ENCODE results near the gene MACF1. TPM values are rescaled to one million over a fixed set of nuclear protein-coding genes. Genes with fewer than 3 reads are reported as not detected.

MACF1 gene
- total and polyA plus RNA-seq, 2 of the 13 experiments (the other 11 are each of a cell fraction or from before 2014, with no cell fraction given) = 36.7 to 65.4 TPM

DNA sequence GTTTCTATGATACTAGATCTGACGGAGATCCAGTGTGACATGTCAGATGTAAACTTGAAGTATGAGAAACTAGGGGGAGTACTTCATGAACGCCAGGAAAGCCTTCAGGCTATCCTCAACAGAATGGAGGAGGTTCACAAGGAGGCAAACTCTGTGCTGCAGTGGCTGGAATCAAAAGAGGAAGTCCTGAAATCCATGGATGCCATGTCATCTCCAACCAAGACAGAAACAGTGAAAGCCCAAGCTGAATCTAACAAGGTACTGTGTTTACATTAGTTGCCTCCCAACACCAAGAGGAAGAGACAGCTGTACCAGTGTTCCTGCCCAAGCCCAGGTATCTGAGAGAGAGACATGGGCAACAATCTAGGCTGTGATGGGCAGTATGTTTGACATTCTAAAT is 174.7 kb downstream of the MACF1 start (continued):
- TF ChIP-seq ZNF512 (CRISPR knock-in tag; IDR thresholded peaks at IDR 0.05) (no peak), GATAD1 (CRISPR knock-in tag; IDR thresholded peaks at IDR 0.05) (no peak), GMEB2 (CRISPR knock-in tag; IDR thresholded peaks at IDR 0.05; ENCODE audit: low read depth) (no peak), ZNF737 (CRISPR knock-in tag; IDR thresholded peaks at IDR 0.05; ENCODE audit: borderline replicate concordance) (no peak)

DNA sequence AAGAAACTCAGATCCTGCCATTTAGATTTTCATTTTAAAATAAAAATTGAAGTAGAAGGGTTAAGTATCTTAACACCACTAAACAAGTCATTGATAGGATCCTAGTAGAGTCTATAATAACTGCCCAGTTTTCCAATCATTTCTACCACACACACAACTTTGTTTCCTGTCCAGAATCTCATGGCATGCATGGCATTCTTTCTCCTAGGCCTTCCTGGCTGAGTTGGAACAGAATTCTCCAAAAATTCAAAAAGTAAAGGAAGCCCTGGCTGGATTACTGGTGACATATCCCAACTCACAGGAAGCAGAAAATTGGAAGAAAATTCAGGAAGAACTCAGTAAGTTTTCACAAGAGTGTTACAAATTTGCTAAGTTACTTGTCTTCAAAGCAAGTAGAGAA is 175.5 kb downstream of the MACF1 start:
- ATAC-seq = no peak
- ChIA-PET CTCF (ENCODE audit: low intra/inter-chr PET ratio, low total read pairs) (no interaction called here), POLR2A (no interaction called here)
- FAIRE-seq = no peak
- peaks cover 11% of the 10 kb centered on the region for H3K4me1 ChIP-seq (ENCODE audit: insufficient read depth, low read length)
- H3K4me3 ChIP-seq (replicated peaks in 1 of 3; ENCODE audit: insufficient read depth in 1 of 3, low read depth in 2 of 3, low read length in 3 of 3) = no peak overlapping the region
- no peaks in the 10 kb centered on the region for H3K27me3 ChIP-seq (ENCODE audit: control insufficient read depth in 1 of 2, insufficient read depth in 2 of 2, low read length in 2 of 2)
- H3K79me2 ChIP-seq (ENCODE audit: insufficient read depth, low read length) = no peaks in the 10 kb centered on the region
- BruUV-seq (replicated peaks) = no TSS peak
- no peaks in the 10 kb centered on the region for H4K20me1 ChIP-seq (ENCODE audit: insufficient read depth, low read length)
- intact Hi-C loops (cut with micrococcal nuclease; ENCODE audit: unreplicated experiment) = no loop called here
- H3K9ac ChIP-seq (ENCODE audit: insufficient read depth, low read depth, low read length) = no peak overlapping the region
- no peak overlapping the region for H2AFZ ChIP-seq (ENCODE audit: low read length)
- TF ChIP-seq ZNF788 (CRISPR knock-in tag; IDR thresholded peaks at IDR 0.05; ENCODE audit: borderline replicate concordance) (no peak), ZNF644 (CRISPR knock-in tag; IDR thresholded peaks at IDR 0.05; ENCODE audit: low read depth) (no peak), ZSCAN12 (CRISPR knock-in tag; IDR thresholded peaks at IDR 0.05) (no peak), ZC3H13 (CRISPR knock-in tag; IDR thresholded peaks at IDR 0.05) (no peak), LBX2 (CRISPR knock-in tag; IDR thresholded peaks at IDR 0.05; ENCODE audit: borderline replicate concordance) (no peak), KDM5B (CRISPR knock-in tag; IDR thresholded peaks at IDR 0.05; ENCODE audit: borderline replicate concordance) (no peak), TFE3 (CRISPR knock-in tag; IDR thresholded peaks at IDR 0.05) (no peak), ZNF619 (CRISPR knock-in tag; IDR thresholded peaks at IDR 0.05) (no peak), YY1 (IDR thresholded peaks at IDR 0.05; ENCODE audit: insufficient read depth, insufficient replicate concordance, low read depth, low read length) (no peak), SOX5 (CRISPR knock-in tag; IDR thresholded peaks at IDR 0.05; ENCODE audit: borderline replicate concordance) (no peak), ZNF343 (CRISPR knock-in tag; IDR thresholded peaks at IDR 0.05) (no peak), TAF1 (CRISPR knock-in tag; IDR thresholded peaks at IDR 0.05) (no peak), RARA (CRISPR knock-in tag; IDR thresholded peaks at IDR 0.05) (no peak), NR2F2 (IDR thresholded peaks at IDR 0.05; ENCODE audit: borderline replicate concordance, low read depth) (no peak)
- TF ChIP-seq, protein P1, sequence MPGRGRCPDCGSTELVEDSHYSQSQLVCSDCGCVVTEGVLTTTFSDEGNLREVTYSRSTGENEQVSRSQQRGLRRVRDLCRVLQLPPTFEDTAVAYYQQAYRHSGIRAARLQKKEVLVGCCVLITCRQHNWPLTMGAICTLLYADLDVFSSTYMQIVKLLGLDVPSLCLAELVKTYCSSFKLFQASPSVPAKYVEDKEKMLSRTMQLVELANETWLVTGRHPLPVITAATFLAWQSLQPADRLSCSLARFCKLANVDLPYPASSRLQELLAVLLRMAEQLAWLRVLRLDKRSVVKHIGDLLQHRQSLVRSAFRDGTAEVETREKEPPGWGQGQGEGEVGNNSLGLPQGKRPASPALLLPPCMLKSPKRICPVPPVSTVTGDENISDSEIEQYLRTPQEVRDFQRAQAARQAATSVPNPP (CRISPR knock-in tag; IDR thresholded peaks at IDR 0.05) = no peak
- H3K9me3 ChIP-seq (ENCODE audit: low read length) = no peaks in the 10 kb centered on the region
- H3K27ac ChIP-seq (ENCODE audit: extremely low read length, insufficient read depth, low read length) = no peak overlapping the region
- no peak for DNase-seq (ENCODE audit: low spot score)
- H3K4me2 ChIP-seq (ENCODE audit: low read depth, low read length) = no peak overlapping the region
- in situ Hi-C loops (cut with HindIII; ENCODE audit: extremely low pct_ligation_motif_present, low pct_unique_long_range_greater_than_20kb) = no loop called here
- H3K36me3 ChIP-seq (replicated peaks in 1 of 2; ENCODE audit: control insufficient read depth in 1 of 2, insufficient read depth in 2 of 2, low read length in 2 of 2) = peaks cover 14 to 30% of the 10 kb centered on the region in 2 experiments

Data from HepG2 (cell line).